Amniotic epithelial cell (primary cell): ENCODE results near the gene TCFL5.

ENCODE experiments used
- DNase-seq: peaks from one replicate; pipeline ENCODE4 v3.0.0-alpha.2; 2010; ENCODE audit warnings: low read depth

Gene TCFL5

DNA sequence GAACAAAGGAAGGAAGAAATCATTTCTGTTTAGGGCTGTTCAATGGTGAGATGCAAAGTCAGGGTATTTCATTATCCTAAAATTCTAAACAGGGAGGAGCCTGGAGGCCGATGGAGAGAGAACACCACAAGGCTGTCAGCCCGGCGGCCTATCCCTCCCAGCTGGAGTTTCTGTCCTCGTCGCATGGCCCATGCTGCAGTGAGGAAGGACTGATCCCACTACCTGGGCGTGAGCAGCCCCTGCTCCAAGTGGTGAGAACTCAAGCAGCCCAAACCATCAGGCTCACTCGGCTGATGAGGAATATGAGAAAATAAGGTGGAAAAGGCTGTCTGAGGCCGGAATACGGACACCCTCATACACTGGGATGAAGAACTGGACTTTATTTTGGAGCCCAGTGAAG, 33.9 kb upstream of the TCFL5 start:
- DNase-seq, result no peak

DNA sequence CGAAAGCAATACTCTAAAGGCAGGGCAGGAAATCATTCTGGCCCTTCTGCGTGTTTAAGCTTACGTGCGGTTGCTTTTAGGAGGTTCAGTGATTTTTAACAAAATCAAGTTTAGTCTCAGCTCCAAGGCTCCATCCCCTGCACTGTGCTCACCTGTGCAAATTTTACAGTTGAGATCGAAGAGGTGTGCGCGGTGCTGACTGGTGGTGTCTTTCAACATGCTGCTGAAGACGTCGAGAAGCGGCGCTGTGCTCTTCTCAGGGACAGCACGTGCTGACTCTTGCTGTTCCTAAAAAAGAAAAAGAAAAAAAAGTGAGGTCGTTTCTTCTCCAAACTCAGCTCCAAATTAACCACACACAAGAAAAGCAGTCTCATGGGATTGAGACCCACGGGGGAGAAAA, 32.6 kb upstream of the TCFL5 start:
- no peak for DNase-seq

DNA sequence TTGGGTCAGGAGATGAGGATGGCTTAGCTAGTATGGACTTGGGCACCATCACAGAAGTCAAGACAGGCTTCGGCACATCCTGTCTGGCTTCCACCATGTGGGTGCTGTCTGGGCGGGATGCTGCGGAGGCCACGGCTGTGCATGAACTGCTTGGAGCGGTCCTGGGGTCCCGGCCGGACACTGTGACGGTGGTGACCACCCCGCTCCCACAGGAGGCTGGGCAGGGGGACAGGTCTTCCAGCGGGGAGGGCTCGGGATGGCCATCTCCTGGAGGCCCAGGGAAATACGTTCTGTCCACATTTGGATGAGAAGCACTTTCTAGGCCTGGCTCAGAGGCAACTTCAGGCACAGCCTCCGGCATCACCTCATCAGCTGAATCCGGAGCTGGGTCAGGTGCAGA, 32.1 kb upstream of the TCFL5 start:
- no peak for DNase-seq

DNA sequence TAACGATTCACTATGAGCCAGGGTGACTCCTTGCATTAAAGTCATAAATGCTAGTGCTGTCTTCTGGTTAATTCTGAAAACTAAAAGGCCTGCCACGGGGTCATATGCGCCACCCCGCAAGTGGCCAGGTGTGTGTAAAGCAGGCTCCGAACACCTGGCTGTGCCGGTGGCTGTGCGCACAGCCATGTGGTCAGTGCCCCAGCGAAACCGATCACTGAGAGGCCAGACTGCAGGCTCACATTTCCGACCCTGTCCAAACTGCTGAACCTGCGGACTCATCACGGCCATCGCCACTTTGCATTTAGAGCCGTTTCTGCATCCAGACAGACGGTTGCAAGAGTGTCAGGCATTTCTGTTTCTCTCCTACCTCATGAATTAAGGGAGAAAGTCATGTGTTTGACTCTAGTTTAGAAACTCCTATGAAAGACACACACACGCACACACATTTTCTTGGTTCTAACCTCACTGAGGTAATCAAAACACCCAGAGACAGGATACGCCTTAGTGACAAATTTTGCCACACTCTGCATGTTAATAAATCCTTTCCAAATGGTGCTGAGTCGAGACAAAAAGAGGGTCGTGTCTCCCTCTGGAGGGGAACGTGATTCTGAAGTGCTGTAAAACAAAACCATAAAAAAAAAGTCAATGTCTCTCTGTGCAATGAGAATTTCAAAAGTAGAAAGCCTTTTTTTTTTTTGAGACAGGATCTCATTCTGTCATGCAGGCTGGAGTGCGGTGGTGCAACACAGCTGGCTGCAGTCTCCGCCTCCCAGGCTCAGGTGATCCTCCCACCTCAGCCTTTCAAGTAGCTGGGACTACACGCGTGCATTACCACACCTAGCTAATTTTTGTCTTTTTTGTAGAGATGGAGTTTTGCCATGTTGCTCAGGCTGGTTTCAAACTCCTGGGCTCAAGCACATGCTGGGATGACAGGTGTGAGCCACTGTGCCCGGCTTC, 31.0 kb upstream of the TCFL5 start:
- DNase-seq, result no peak

DNA sequence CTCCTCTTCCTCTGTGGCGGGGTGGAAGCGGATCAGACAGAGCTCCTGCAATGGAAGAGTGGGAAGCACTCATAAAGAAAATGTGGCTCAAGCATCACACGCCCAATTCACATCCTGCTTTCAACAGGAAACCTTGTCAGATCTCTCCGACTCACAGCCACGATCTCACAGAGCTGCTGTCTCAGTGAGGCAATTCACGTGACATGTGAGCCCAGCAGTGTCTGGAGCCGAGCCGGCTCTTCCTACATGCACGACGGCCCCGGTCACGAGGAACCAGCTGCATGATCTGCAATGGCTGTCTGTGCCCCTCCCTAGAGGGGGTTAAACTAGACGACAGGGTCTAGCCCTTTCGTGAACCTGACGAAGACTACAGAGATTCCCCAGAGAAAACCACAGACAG, 29.5 kb upstream of the TCFL5 start:
- no peak for DNase-seq

DNA sequence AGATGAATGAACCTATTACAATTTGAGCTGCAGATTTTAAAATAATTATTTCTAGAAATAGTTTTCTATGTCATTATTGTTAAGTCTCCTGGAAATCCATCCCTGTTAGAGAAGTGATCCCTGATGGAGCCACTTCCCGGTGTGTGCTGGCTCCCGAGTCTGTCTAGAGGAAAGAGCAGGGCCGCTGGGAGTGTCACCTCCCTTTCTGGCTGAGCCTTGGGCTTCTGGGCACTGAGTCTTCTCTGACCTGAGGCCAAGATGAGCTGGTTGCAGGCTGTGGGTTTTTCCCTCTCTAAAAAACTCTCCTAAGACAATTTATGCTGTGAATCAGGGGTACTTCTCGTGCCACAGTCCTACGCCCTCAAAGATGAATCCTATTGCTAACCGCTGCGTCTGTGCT, 28.8 kb upstream of the TCFL5 start:
- no peak for DNase-seq

DNA sequence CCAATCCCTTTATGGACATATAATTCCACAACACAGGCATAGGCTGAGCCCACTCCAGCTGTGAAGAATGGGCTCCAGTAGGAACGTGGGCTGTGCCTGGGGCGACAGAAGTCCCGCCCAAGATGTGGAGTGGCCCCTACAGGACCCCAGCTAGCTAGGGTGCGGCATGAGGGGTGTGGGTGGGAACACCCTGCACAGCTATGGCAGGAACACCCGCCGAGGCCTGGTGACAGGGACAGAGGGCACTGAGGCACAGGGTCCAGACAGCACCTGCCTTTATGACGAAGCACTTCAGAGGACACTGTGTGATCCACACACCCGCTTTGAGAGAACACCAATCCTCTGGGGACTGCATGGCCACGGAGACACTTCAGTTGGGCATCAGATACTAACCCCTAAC, 28.2 kb upstream of the TCFL5 start:
- DNase-seq, result no peak

DNA sequence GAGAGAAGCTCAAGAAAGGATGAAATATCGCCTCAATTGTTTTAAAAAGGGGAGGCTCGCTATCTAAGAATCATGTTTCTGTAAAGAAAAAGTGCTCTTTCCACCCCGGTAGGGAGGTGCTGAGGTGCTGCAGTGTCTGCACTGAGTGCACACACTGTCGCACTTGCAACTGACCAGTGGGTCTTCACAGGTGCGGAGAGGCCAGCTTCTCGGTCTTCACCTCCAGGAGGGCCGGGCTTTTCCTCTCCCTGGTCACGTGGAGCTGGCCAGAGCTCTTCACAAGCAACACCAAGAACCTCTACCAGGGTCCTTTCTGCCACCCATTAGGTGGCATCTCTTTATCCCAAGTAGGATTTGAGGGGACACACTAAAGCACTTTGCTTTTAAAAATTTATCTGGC, 27.8 kb upstream of the TCFL5 start:
- DNase-seq, result no peak

DNA sequence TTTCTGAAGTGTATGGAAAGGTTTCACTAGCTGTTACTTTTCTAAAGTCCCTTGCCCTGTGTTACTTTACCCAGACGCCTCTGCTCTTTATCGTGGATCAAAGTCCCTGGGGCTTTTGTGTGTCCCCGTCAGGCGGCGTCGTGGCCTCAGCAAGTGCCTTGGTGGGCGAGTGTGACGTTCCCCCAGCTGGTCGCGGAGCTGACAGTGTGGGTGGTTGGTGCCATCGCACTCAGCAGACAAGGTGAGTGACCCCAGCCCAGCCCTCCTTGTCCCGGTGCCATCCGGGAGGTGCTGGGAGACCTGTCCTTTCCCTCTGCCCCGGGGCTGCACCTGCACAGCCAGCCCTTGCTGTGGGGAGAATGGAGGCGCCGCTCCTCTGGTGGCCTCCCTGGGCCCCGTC, 27.3 kb upstream of the TCFL5 start:
- DNase-seq, result no peak

DNA sequence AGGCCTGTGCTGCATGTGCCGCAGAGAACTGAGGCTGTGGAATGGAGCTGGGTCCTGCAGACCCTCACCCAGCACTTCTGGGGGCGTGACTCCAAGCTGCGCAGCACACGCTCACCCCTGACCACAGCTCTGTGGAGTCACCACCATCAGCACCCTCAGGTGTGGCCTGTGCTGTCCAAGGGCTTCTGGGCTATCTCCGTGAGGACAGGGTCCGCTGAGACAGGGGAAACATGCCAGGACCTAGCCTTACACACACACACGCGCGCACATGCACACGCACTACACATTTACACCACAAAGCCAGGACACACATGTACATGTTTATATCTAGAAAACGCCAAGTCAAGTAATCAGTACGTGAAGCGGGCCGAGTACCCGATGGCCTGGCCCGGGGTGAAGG, 26.8 kb upstream of the TCFL5 start:
- DNase-seq, result no peak

DNA sequence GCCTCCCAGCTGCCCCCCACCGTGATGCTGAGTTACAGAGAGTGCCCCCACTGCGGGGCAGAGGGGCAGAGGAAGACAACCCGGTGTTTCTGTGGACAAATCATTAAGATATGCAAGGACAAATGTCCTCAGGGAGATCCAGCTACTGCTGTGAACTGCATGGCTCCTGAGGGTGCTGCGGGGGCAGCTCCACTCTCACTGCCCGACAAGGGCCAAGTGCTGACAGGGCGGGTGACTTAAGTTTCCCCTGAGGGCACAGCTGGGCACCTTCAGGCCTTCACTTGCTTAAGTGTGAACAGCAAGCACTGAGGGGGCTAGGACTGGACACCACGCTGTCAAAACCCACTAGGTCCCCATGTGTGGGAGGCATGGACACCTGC, 26.2 kb upstream of the TCFL5 start:
- DNase-seq, result no peak

DNA sequence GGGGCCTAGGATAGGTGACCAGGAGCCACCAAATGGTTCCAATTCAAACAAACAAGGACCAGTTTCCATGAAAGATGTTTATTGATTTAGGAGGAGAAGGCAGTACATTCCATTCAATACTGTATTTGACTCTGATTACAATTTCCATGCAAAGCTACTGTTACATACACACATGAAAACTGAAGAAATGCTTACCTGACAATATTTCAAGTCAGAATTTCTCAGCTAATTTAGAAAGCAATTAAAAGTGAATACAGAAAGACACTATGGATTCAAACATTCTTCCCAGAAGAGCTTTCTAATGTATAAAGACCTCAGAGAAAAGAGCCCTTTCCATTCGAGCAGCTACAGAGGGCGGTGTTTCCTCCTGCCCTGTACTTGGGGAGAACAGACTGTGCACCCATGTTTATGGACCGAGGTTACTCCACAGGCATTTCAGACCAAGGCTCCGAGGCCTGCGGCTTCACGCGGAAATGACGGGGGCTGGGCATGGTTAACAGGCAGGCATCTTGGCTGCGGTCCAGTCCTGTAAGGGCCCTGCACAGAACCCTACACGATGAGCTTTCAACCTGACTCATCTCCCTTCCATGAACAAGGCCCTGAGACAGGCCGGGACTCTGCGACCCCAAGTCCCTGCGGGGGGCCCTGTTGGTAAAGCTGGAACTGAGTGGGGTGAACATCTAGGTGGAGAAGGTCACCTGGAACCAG, 25.7 kb upstream of the TCFL5 start:
- DNase-seq, result peak; percentile 98

DNA sequence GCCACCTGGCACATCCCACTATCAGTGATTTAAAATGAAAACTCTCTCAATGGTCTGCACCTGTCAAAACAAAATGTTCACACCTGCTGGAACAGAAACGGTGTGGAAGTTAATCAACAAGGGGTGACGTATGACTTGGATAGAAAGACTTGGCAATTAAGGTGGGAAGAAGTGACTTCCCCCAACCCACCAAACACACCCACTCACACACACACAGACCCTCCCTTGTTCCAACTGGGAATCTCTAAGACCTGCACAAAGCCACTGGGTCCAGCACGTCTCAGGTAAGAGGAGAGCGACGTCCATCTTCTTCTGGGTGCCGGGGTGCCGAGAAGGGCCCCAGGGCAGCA, 25.1 kb upstream of the TCFL5 start:
- DNase-seq, result no peak

DNA sequence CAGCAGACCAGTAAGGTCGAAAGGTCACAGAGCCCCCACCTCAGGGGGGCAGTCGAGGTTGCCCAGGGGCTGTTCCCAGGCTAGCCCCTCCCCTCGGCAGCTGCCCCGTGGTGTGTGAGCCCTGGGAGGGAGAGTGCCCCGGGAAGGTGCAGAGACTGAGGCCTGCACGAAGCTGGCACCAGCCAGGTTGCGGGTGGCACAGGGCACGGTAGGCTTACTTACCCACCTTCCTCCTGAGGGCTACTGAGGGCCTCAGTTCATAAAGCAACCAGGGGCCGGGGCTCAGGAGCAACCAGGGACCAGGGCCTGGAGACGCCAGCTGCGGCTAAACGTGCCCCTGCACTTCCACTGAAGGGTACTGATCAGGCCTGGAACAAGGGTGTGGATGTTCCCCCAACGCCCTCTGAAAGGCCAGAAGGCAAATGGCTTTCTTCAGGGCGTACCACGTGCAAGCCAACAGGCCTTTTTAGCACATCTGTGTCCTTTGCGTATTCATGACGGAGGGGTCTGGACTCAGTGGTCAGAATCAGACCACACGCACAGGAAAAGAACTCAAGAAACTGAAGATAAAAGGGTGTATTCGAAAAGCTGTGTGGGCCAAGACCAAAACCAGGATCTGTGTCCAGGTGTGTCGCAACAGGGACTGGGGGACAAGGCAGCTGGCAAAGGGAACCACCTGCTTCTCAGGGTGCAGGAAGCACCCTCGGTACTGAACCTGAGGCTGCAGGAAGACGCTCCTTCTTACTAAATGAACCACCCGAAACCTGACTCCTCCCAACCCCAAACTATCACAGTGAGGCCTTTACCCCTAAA, 24.5 kb upstream of the TCFL5 start:
- no peak for DNase-seq

DNA sequence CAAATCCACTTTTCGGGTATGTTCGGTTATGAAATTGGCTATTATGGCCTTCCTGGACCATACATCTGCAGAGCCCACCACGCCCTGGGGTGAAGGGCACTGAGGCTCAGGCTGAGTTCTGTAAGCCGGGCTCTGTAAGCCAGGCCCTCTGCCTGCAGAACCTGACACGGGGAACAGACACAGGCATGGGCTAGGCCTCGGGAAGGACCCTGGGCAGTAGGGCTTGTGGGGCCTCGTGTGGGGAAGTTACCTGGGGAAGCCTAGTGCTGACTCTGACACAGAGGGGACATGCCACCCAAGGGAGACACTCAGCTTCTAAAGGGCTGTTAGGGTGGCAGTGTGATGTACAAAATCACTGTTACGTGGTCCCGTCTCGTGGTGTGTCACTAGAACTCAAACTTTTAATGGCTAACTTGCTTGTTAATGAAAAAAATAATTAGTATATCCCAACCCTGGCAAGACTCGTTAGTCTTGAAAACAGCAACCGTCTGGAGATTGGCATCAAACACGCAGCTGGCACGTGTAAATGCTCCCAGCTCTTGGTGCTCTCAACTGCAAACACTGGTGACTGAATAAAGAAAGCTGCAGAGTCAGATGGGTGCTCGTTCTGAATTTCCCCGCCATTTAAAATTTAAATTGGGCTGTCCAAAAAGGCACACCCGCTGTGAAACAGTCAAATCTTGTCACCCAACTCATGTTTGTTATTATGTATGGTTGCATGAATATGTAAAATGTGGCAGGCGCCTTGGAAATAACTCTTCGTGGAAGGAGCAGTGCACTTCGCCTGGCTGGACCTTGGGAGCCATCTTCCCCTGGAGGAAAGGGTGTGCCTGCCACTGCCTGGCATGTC, 23.6 kb upstream of the TCFL5 start:
- no peak for DNase-seq

DNA sequence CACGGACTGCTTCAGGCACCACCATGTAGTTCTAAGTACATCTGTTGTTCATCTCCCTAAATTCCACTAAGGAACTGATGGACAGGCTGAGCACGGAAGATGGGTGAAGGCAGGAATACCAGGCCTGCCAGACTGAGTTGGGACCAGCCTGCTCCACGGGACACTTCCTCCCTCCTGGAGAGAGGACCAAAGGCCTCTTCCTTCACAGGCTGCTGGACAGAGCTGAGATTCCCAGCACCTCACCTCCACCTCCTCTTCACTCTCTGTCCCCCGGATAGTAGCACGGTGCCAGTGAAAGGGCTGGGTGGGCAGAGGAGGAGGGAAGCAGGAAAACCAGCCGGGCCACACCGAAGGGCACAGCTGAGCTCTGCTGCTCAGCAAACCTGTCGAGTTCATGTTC, 22.9 kb upstream of the TCFL5 start:
- no peak for DNase-seq

DNA sequence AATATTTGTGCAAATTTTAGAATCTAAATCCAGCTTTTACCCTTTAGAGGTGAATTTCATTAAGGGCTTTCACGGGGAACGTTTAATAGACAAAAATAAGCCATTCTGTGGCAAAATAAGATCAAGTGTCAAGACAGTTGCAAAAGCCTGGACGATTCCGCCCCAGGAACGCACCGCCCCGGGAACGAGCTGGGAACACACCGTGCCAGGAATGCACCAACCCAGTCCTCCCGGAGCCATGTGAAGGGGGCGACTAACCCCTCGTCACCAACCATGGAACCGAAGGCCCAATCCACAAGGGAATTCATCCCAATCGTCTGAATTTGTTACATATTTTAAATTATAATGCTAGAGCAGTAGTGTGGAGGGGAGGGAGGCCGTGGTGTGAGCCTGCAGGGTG, 20.8 kb upstream of the TCFL5 start:
- DNase-seq, result no peak

DNA sequence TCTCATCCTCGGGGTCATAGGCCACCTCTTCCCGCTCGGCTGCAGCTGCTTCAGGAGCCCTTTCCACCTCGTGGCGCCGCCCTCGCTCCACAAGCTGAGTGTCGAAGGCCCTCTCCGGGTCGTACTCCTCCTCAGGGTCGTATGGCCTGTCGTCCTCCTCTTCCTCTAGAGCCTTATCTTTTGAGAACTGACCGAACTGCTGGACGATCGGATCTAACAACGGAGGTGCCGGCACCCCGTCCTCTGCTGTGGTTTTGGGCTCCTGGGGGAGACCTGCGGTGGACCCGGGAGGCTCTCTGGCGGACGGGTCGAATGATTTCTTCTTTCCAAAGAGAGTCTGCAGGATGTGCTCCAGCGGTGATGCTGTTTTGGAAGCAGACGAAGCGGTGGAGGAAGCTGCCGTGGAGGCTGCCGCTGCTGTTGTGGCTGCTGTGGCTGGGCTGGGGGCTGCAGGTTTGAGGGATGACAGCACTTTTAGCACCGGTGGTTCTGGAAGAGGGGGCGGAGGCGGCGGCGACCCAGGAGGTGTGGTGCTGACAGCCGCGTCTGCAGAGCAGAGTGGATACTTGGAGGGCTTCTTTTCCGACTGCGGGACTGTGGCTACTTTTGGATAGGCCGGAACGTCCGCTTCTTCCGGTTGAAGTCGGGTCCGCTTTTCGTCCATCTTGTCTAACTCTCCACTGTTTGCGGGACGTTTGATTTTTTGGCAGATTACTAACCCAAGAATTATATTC, 20.2 kb upstream of the TCFL5 start:
- no peak for DNase-seq

DNA sequence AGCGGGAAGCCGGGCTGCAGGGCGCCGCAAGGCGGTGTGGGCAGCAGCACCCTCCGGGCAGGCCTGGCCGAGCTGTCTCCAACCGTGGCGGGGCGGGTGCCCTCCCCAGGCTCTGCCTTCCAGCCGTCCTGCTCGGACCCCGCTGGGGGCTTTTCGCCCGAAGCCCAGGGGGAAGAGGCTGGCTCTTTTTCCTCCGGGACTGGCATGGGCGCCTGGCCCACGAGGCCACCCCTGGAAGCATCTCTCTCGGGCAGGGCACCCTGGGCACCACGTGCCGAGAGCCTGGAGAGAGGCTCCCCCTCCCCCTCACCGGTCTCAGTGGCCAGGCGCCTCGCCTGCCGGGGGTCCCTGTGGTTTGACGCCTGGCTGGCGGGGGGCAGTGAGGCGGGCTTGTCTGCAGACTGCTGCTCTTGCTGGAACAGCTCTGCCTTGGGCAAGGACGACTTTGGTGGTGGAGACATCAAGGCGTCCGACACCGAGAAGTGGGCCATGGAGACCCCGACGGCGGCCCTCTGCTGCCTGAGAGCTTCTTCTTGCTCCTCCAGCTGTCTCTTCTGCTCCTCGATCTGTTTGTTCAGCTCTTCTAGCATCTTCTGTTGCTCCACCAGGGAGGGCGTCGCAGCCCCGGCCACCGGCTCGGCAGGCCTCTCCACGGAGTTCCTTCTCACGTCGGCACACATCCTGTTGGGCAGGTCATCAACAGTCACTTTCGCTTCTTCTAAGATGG, 19.5 kb upstream of the TCFL5 start:
- no peak for DNase-seq

DNA sequence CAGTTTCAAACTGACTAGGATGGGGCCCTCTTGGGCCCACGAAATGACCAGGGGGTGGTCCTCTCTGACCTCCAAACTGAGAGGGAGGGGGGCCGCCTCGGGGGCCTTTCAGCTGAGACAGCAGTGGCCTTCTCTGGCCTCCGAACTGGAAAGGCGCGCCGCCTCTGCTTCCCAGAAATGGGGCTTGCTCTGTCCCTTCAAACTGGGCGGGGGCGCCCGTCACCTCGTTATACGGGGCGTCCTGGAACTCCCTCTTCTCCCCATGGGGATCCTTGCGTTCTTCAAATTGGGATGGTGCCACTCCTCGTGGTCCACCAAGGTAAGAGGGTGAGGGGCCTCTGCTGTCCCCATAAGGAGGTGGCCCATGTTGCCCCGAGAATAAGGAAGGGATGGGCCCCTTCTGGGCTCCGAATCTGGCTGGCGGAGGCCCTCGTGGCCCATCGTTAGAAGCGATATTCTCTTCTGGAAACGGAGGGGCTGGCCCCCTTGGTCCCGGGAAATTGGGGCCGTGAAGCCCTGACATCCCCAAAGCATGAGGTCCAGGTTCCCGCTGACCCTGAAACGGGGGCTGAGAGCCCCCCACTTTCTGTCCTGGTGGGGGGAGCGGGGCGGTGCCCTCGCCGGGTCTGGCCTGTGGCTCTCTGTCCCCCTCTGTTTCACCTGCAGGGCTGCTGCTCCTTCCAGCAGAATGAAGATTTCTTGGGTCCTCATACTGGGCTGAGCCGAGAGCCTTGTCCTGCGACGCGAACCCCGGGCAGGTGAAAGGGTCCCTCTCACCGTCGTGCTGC, 18.7 kb upstream of the TCFL5 start:
- no peak for DNase-seq
